GM18519 (cell line): Measurements from ENCODE around the gene ACACB.

Experiments used
- ATAC-seq: cut with Tn5 transposase; IDR thresholded peaks from one replicate; pipeline ENCODE4 v1.9.1; 2021; ENCODE audit warnings: mild to moderate bottlenecking, moderate library complexity; ENCODE audit not compliant: unreplicated experiment, low FRiP score

ACACB gene

GRCh38 chr12:109246221-109246620 lies 129.8 kb downstream of the ACACB start:
- no peak for ATAC-seq

- no peak for ATAC-seq
These were observed 131.7 kb downstream of the ACACB start for GRCh38 chr12:109247831-109248654.

- no peak for ATAC-seq
These were observed 134.1 kb downstream of the ACACB start for GRCh38 chr12:109250523-109250922.

GRCh38 chr12:109252799-109253198 lies 136.4 kb downstream of the ACACB start:
- no peak for ATAC-seq

GRCh38 chr12:109253913-109254544 lies 137.6 kb downstream of the ACACB start:
- no peak for ATAC-seq

- no peak for ATAC-seq
These were observed 139.0 kb downstream of the ACACB start for GRCh38 chr12:109255377-109255776.

GRCh38 chr12:109256011-109256410 lies 139.6 kb downstream of the ACACB start:
- no peak for ATAC-seq

GRCh38 chr12:109258201-109258600 lies 141.8 kb downstream of the ACACB start:
- ATAC-seq, result no peak

- ATAC-seq, result no peak
These were observed 142.5 kb downstream of the ACACB start for GRCh38 chr12:109258607-109259544.

GRCh38 chr12:109259545-109259895 lies 143.1 kb downstream of the ACACB start:
- no peak for ATAC-seq

GRCh38 chr12:109261087-109261486 lies 144.7 kb downstream of the ACACB start:
- ATAC-seq, result no peak

GRCh38 chr12:109261939-109262338 lies 145.6 kb downstream of the ACACB start:
- no peak for ATAC-seq

GRCh38 chr12:109263439-109263838 lies 147.1 kb downstream of the ACACB start:
- ATAC-seq, result no peak

GRCh38 chr12:109264095-109264942 lies 147.9 kb downstream of the ACACB start:
- no peak for ATAC-seq

- ATAC-seq, result no peak
These were observed 148.7 kb downstream of the ACACB start for GRCh38 chr12:109264943-109265650.

GRCh38 chr12:109266106-109266879 lies 149.9 kb downstream of the ACACB start:
- no peak for ATAC-seq

- ATAC-seq, result no peak
These were observed 151.0 kb downstream of the ACACB start for GRCh38 chr12:109267361-109267760.

GRCh38 chr12:109268896-109269295 lies 152.5 kb downstream of the ACACB start:
- no peak for ATAC-seq

GRCh38 chr12:109269428-109269827 lies 153.0 kb downstream of the ACACB start:
- no peak for ATAC-seq
